H1 (cell line): ENCODE results near the gene SLC35F5. TPM values are rescaled to one million over a fixed set of nuclear protein-coding genes. Genes with fewer than 3 reads are reported as not detected.

Experiments used
- ASH2L ChIP-seq: fragments of 200-600, 300-600 bp; sonication (generic); IDR thresholded peaks from one replicate; pipeline ENCODE4 v1.7.1; 2017; ENCODE audit warnings: low read length
- EGR1 ChIP-seq: IDR thresholded peaks from 2 replicates; pipeline ENCODE4 v1.6.1; 2011; ENCODE audit warnings: low read depth, low read length, borderline replicate concordance
- JUND ChIP-seq: IDR thresholded peaks from 2 replicates; pipeline ENCODE4 v1.6.1; 2011; ENCODE audit warnings: mild to moderate bottlenecking, improper control_type of control experiment, low read length
- POLR2AphosphoS5 ChIP-seq: IDR thresholded peaks from 2 replicates; pipeline ENCODE4 v1.6.1; 2011; ENCODE audit warnings: low read depth, low read length
- RAD21 ChIP-seq, 2 experiments: IDR thresholded peaks in 1 of 2; conservative IDR thresholded peaks in 1 of 2; 2 replicates each; pipeline ENCODE4 v1.6.1; 2011; ENCODE audit warnings: low read depth in 2 of 2, low read length in 2 of 2, improper control_type of control experiment in 1 of 2, inconsistent platforms in 1 of 2, mild to moderate bottlenecking in 1 of 2, moderate library complexity in 1 of 2
- RXRA ChIP-seq: IDR thresholded peaks from 2 replicates; pipeline ENCODE4 v1.6.1; 2011; ENCODE audit warnings: low read depth, mild to moderate bottlenecking, low read length, moderate library complexity; ENCODE audit not compliant: insufficient read depth
- SRF ChIP-seq: IDR thresholded peaks from 2 replicates; pipeline ENCODE4 v1.6.1; 2011; ENCODE audit warnings: mild to moderate bottlenecking, low read depth, low read length, moderate library complexity
- polyA plus RNA-seq, 7 experiments: library from polyadenylated mRNA; depleted of rRNA in 3 of 7; stranded (reverse) in 5 of 7; unstranded in 2 of 7; fragments of >200 nt in 5 of 7; fragments of 200-250 nt in 2 of 7; gene quantifications; 1 replicate in 5 of 7; 2 replicates in 1 of 7; 4 replicates in 1 of 7; pipeline versions ENCODE4 v1.2.1 to v1.2.3, GENCODE V29; 2011 to 2013; ENCODE audit warnings: missing spikeins in 2 of 7, mixed read lengths in 2 of 7
- total RNA-seq: library from RNA; stranded (reverse); fragmentation: NEBNext Ultra II Directional; extraction: Animal tissue kit (Norgen Biotek cat#: 25700); gene quantifications from 2 replicates; pipeline ENCODE4 v1.2.1, GENCODE V29; 2021

SLC35F5 gene
- total and polyA plus RNA-seq, 2 of the 8 experiments (the other 6 are each of a cell fraction or from before 2014, with no cell fraction given): 11.8 to 22.2 TPM

DNA sequence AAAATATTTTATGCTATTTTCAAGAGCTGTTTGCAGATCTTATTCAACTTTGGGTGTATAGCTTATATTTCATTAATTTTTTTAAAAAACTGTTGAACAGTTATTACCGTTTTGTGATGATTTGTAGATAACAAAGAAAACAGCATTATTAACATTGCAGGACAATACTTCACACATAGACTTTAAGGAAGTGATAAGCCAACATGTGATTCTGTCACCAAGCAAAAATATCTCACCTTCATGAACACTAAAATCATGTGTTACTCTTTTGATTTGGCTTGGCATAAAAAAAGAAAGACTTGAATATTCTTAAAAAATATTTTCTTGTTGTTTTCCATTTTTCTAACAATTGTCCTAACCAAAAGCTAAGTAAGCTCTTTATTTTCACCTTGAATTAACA is 33.0 kb downstream of the SLC35F5 start (continued):
- TF ChIP-seq RAD21 (IDR thresholded peaks at IDR 0.05 in 1 of 2, conservative IDR thresholded peaks at IDR 0.05 in 1 of 2; ENCODE audit: low read depth in 2 of 2, low read length in 2 of 2) (no peak), SRF (no peak), EGR1 (no peak), ASH2L (no peak), JUND (no peak), RXRA (no peak), POLR2AphosphoS5 (no peak)
